Measurements from ENCODE around the gene KCNIP4. TPM values are rescaled to one million over a fixed set of nuclear protein-coding genes. Genes with fewer than 3 reads are reported as not detected.

KCNIP4 gene
- total RNA-seq, 1 donor, result not detected

GRCh38 chr4:21680326-21680898 lies 268.2 kb downstream of the KCNIP4 start:
- no peaks in the 10 kb centered on the region for H3K4me1 ChIP-seq (ENCODE audit: insufficient read depth, low read length)
- no peak overlapping the region for H2AFZ ChIP-seq (ENCODE audit: low read length)
- H3K4me3 ChIP-seq (ENCODE audit: insufficient read depth, low read length), result no peak overlapping the region
- no peak overlapping the region for H3K27ac ChIP-seq (ENCODE audit: low read depth, low read length)
- no peaks in the 10 kb centered on the region for H4K20me1 ChIP-seq (ENCODE audit: insufficient read depth, low read length)
- TF ChIP-seq, protein P1, sequence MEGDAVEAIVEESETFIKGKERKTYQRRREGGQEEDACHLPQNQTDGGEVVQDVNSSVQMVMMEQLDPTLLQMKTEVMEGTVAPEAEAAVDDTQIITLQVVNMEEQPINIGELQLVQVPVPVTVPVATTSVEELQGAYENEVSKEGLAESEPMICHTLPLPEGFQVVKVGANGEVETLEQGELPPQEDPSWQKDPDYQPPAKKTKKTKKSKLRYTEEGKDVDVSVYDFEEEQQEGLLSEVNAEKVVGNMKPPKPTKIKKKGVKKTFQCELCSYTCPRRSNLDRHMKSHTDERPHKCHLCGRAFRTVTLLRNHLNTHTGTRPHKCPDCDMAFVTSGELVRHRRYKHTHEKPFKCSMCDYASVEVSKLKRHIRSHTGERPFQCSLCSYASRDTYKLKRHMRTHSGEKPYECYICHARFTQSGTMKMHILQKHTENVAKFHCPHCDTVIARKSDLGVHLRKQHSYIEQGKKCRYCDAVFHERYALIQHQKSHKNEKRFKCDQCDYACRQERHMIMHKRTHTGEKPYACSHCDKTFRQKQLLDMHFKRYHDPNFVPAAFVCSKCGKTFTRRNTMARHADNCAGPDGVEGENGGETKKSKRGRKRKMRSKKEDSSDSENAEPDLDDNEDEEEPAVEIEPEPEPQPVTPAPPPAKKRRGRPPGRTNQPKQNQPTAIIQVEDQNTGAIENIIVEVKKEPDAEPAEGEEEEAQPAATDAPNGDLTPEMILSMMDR (IDR thresholded peaks at IDR 0.05; ENCODE audit: extremely low read depth, low read depth, low read length), result no peak
- no peak overlapping the region for H3K4me2 ChIP-seq (ENCODE audit: insufficient read depth, low read length)
- H3K79me2 ChIP-seq (ENCODE audit: insufficient read depth, low read length), result no peaks in the 10 kb centered on the region
- DNase-seq (ENCODE audit: insufficient read length, low spot score, missing footprints), result no peak
- no peaks in the 10 kb centered on the region for H3K27me3 ChIP-seq (ENCODE audit: insufficient read depth, low read length)
- no peaks in the 10 kb centered on the region for H3K36me3 ChIP-seq (ENCODE audit: insufficient read depth, low read length)
- no peaks in the 10 kb centered on the region for H3K9me3 ChIP-seq (ENCODE audit: low read depth, low read length)

GRCh38 chr4:21678711-21679110 lies 269.9 kb downstream of the KCNIP4 start:
- TF ChIP-seq, protein P1 (IDR thresholded peaks at IDR 0.05; ENCODE audit: extremely low read depth, low read depth, low read length), result no peak
- no peak overlapping the region for H3K27ac ChIP-seq (ENCODE audit: low read depth, low read length)
- no peak overlapping the region for H3K4me3 ChIP-seq (ENCODE audit: insufficient read depth, low read length)
- H3K4me2 ChIP-seq (ENCODE audit: insufficient read depth, low read length), result no peak overlapping the region
- no peaks in the 10 kb centered on the region for H3K27me3 ChIP-seq (ENCODE audit: insufficient read depth, low read length)
- no peaks in the 10 kb centered on the region for H3K79me2 ChIP-seq (ENCODE audit: insufficient read depth, low read length)
- no peaks in the 10 kb centered on the region for H3K9me3 ChIP-seq (ENCODE audit: low read depth, low read length)
- H4K20me1 ChIP-seq (ENCODE audit: insufficient read depth, low read length), result no peaks in the 10 kb centered on the region
- H3K36me3 ChIP-seq (ENCODE audit: insufficient read depth, low read length), result no peaks in the 10 kb centered on the region
- H3K4me1 ChIP-seq (ENCODE audit: insufficient read depth, low read length), result no peaks in the 10 kb centered on the region
- no peak overlapping the region for H2AFZ ChIP-seq (ENCODE audit: low read length)
- DNase-seq (ENCODE audit: insufficient read length, low spot score, missing footprints), result no peak

DNA sequence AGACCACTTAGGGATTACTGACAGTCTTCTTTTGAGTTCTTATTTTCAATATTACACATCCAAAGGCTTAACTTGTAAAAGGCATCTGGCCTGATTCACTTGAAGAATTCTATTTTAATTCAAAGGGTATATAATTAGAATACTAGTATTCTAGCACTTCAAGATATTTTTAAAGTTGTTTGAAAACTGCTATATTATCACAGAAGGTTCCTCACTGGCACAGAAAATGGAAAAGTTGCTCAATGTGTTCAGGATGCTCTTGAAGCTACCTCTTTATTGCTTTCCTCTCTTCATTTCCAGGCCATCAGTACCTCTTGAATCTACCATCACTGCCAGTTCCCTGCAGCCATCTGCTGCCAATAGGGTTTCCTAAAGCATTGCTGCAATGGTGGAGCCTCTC lies 271.4 kb downstream of the KCNIP4 start:
- Histone ChIP-seq H3K27me3 (ENCODE audit: insufficient read depth, low read length) (no peaks in the 10 kb centered on the region), H3K4me2 (ENCODE audit: insufficient read depth, low read length) (no peak overlapping the region), H3K4me3 (ENCODE audit: insufficient read depth, low read length) (no peak overlapping the region), H4K20me1 (ENCODE audit: insufficient read depth, low read length) (no peaks in the 10 kb centered on the region), H3K79me2 (ENCODE audit: insufficient read depth, low read length) (no peaks in the 10 kb centered on the region), H3K4me1 (ENCODE audit: insufficient read depth, low read length) (no peaks in the 10 kb centered on the region), H3K36me3 (ENCODE audit: insufficient read depth, low read length) (no peaks in the 10 kb centered on the region), H2AFZ (ENCODE audit: low read length) (no peak overlapping the region), H3K9me3 (ENCODE audit: low read depth, low read length) (no peaks in the 10 kb centered on the region), H3K27ac (ENCODE audit: low read depth, low read length) (no peak overlapping the region)
- TF ChIP-seq, protein P1 (IDR thresholded peaks at IDR 0.05; ENCODE audit: extremely low read depth, low read depth, low read length), result no peak
- no peak for DNase-seq (ENCODE audit: insufficient read length, low spot score, missing footprints)

GRCh38 chr4:21664355-21664754 lies 284.2 kb downstream of the KCNIP4 start:
- TF ChIP-seq, protein P1 (IDR thresholded peaks at IDR 0.05; ENCODE audit: extremely low read depth, low read depth, low read length), result no peak
- DNase-seq (ENCODE audit: insufficient read length, low spot score, missing footprints), result no peak
- H3K27ac ChIP-seq (ENCODE audit: low read depth, low read length), result no peak overlapping the region

More at GRCh38 chr4:21664355-21664754, 284.2 kb downstream of the KCNIP4 start:
- no peaks in the 10 kb centered on the region for H3K79me2 ChIP-seq (ENCODE audit: insufficient read depth, low read length)
- H3K27me3 ChIP-seq (ENCODE audit: insufficient read depth, low read length), result no peaks in the 10 kb centered on the region
- H3K36me3 ChIP-seq (ENCODE audit: insufficient read depth, low read length), result no peaks in the 10 kb centered on the region
- H3K4me1 ChIP-seq (ENCODE audit: insufficient read depth, low read length), result no peaks in the 10 kb centered on the region
- peaks cover 3% of the 10 kb centered on the region for H3K9me3 ChIP-seq (ENCODE audit: low read depth, low read length)
- H2AFZ ChIP-seq (ENCODE audit: low read length), result no peak overlapping the region
- no peaks in the 10 kb centered on the region for H4K20me1 ChIP-seq (ENCODE audit: insufficient read depth, low read length)
- no peak overlapping the region for H3K4me3 ChIP-seq (ENCODE audit: insufficient read depth, low read length)
- no peak overlapping the region for H3K4me2 ChIP-seq (ENCODE audit: insufficient read depth, low read length)
